Astrocyte of the cerebellum (primary cell): ENCODE measurements around the gene SFXN5.

Experiments used
- DNase-seq: peaks from one replicate; pipeline ENCODE4 v3.0.0-alpha.2; 2011; ENCODE audit warnings: low read depth
- H3K4me3 ChIP-seq: 2 replicates; pipeline ENCODE4 v1.5.1; 2011; ENCODE audit warnings: mild to moderate bottlenecking, low read depth, low read length, moderate library complexity
- CTCF ChIP-seq: IDR thresholded peaks from 2 replicates; pipeline ENCODE4 v1.5.1; 2012; ENCODE audit warnings: low read length, low read depth, moderate library complexity, mild to moderate bottlenecking; ENCODE audit errors: missing control alignments
- in situ Hi-C: cut with HindIII; loops from 2 replicates; pipeline ENCODE4 v1.10.0; 2017; ENCODE audit warnings: low sequenced_read_pairs

Gene SFXN5

DNA sequence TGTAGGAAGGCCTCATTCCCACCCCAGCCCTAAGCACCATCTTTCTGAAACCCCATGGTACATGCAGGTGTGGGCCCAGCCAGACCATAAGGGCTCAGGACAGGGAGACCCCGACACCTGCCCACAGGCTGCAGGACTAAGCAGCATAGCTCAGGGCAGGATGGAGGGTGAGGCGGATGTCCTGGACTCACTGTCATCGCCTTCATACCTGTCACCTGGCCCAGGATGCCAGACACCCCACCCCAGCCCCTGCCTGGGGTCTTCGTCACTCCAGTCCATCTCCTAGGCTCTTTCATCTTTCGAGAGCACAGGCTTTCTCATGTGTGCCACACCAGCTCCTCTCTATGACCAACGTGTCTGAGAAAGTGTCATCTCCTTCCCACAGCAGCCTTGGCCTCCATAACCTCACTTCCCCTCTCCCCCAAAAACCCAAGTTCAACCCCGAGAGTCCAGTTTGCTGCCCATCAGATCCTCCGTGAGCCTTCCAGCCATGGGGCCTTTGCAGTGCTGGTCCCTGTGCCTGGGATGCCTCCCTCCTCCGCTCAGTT lies 82.7 kb downstream of the SFXN5 start:
- DNase-seq = no peak
- no peak overlapping the region for H3K4me3 ChIP-seq
- TF ChIP-seq CTCF = no peak
- in situ Hi-C loops = no loop called here

GRCh38 chr2:72988041-72988440 lies 83.5 kb downstream of the SFXN5 start:
- TF ChIP-seq CTCF = no peak
- in situ Hi-C loops = no loop called here

DNA sequence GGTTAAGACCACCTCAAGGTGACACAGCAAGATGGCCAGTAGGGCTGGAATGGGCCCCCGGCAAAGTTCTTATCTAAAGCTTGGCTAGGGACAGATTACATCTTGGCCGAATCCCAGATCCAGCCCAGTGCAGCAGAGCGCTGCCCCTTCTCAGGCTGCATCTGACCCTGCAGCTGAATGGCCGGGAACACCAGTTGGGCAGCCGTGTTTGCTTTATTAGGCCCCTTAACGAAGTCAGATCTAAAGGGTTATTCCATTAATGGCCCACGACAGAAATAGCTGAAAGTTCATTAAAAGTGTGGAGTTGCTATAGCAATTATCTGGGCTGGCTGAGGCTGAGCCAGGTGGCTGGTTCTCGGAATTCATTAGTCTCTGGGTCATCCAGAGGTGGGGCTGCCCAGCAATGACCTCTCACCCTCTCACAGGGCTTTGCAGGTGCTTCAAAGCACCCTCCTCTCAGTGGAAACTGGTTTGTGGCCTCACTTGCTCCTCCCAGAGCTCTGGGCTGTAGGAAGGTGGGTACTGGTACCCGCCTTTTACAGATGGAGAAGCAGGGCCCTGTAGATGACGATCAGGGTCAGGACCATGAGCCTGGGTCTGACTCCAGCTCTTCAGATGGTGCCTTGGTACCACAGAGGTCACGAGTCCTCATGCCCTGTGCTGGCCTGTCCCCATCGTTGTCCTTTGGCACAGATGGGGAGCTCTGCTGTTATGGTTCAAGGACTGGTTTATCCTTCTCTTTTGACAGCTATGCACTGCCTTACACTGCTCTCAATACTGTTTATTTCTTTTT lies 85.4 kb downstream of the SFXN5 start:
- TF ChIP-seq CTCF = no peak
- DNase-seq = no peak
- no peak overlapping the region for H3K4me3 ChIP-seq
- in situ Hi-C loops = no loop called here

More at GRCh38 chr2:72988041-72988440, 83.5 kb downstream of the SFXN5 start:
- no peak for DNase-seq
- no peak overlapping the region for H3K4me3 ChIP-seq

GRCh38 chr2:72985136-72985535 lies 86.4 kb downstream of the SFXN5 start:
- no peak overlapping the region for H3K4me3 ChIP-seq
- TF ChIP-seq CTCF = no peak
- in situ Hi-C loops = no loop called here
- DNase-seq = no peak

DNA sequence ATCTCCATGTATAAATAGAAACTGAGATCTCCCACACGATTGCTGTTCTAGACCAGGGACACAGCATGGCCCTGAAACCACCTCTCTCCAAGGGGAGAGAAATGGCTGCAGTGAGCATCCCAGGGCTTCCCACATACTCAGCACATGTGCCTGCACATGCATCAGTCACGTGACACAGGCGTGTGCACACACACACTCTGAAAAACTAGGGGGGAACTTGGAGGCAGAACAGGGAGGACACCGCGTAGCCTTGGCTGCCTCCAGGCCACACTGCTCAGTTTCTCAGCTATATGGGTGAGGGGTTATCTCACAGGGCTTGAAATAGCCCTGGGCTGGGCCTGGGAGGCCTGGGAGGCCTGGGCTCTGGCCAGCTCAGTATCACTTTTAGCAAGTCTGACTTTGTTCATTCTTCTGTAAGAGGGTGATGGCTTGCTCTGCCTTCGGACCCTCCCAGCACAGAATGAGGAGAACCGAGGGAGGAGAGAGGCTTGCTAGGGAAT lies 87.3 kb downstream of the SFXN5 start:
- in situ Hi-C loops = no loop called here
- no peak for DNase-seq
- no peak for TF ChIP-seq CTCF
- no peak overlapping the region for H3K4me3 ChIP-seq

- in situ Hi-C loops = no loop called here
These were observed 87.9 kb downstream of the SFXN5 start for GRCh38 chr2:72983500-72984161.

More at GRCh38 chr2:72983500-72984161, 87.9 kb downstream of the SFXN5 start:
- no peak for DNase-seq
- no peak for TF ChIP-seq CTCF
- no peak overlapping the region for H3K4me3 ChIP-seq
